Naive thymus-derived CD8-positive, alpha-beta T cell (primary cell): Measurements from ENCODE around the gene SFRP5. TPM values are rescaled to one million over a fixed set of nuclear protein-coding genes. Genes with fewer than 3 reads are reported as not detected.

Experiments used
- polyA plus RNA-seq, 3 donors: library from polyadenylated mRNA; unstranded; fragments of 300-500 nt; fragmentation: Illumina TruSeq; gene quantifications; one replicate each; pipeline ENCODE4 v1.2.3, GENCODE V29; 2021
- total RNA-seq, 8 experiments: library from RNA in 2 of 8; stranded (reverse) in 2 of 8; gene quantifications; one replicate each; pipeline ENCODE4 v1.2.3 and lab custom pipeline; 2021 to 2026

SFRP5 gene
- total and polyA plus RNA-seq, 5 experiments from 2014 or later = 12.3 to 39.5 (median 14.4) TPM

Other genes with a start within 250 kb of the SFRP5 start
- not detected for gene ANKRD2, start 199.2 kb downstream of the SFRP5 start, total RNA-seq
- gene ANKRD2, start 199.2 kb downstream of the SFRP5 start, polyA plus RNA-seq = not detected
- gene HOGA1, start 187.6 kb downstream of the SFRP5 start, total RNA-seq = not detected
- not detected for gene HOGA1, start 187.6 kb downstream of the SFRP5 start, polyA plus RNA-seq
- gene C10orf62, start 182.3 kb downstream of the SFRP5 start, total RNA-seq = not detected
- gene C10orf62, start 182.3 kb downstream of the SFRP5 start, polyA plus RNA-seq = not detected
- gene MORN4, start 138.5 kb downstream of the SFRP5 start, total RNA-seq = 1 to 10 TPM; 1.6 to 3.1 TPM
- 1 to 10 TPM; 1.9 to 6.2 (median 4.6) TPM for gene MORN4, start 138.5 kb downstream of the SFRP5 start, polyA plus RNA-seq
- 1 to 10 TPM; 8.8 to 9.4 TPM for gene PI4K2A, start 131.3 kb downstream of the SFRP5 start, total RNA-seq
- gene PI4K2A, start 131.3 kb downstream of the SFRP5 start, polyA plus RNA-seq = 1 to 10 TPM; 6.5 to 8.9 (median 8.3) TPM
- 1 to 10 TPM; 2.9 to 3.1 TPM for gene AVPI1, start 84.8 kb downstream of the SFRP5 start, total RNA-seq
- 1 to 10 TPM; 2.2 to 3.8 (median 3.2) TPM for gene AVPI1, start 84.8 kb downstream of the SFRP5 start, polyA plus RNA-seq
- gene MARVELD1, start 58.3 kb downstream of the SFRP5 start, total RNA-seq = 1 to 10 TPM; 1.1 to 2.0 TPM
- gene MARVELD1, start 58.3 kb downstream of the SFRP5 start, polyA plus RNA-seq = under 1 TPM; 0.06 to 0.30 (median 0.27) TPM
- gene ZFYVE27, start 34.9 kb downstream of the SFRP5 start, total RNA-seq = 10 to 100 TPM; 60.7 to 64.4 TPM
- 10 to 100 TPM; 29.1 to 37.9 (median 34.1) TPM for gene ZFYVE27, start 34.9 kb downstream of the SFRP5 start, polyA plus RNA-seq
- 1 to 10 TPM; 5.5 to 8.1 TPM for gene GOLGA7B, start 77.8 kb upstream of the SFRP5 start, total RNA-seq
- gene GOLGA7B, start 77.8 kb upstream of the SFRP5 start, polyA plus RNA-seq = under 1 TPM; 0.35 to 0.61 (median 0.44) TPM